Endothelial cell of umbilical vein (primary cell): Measurements from ENCODE around the gene HECTD1. TPM values are rescaled to one million over a fixed set of nuclear protein-coding genes. Genes with fewer than 3 reads are reported as not detected.

Source experiments
- BruUV-seq: library from RNA; stranded (reverse); fragments of 400-500 nt; replicated peaks from 2 replicates; lab custom pipeline; 2021; lab: Mats Ljungman, UMichigan
- CTCF ChIA-PET: fragments of 300-600, 350-600 bp; sonication (Branson Sonifier 250); formaldehyde crosslinking; loops from one replicate; lab custom pipeline; 2021; ENCODE audit warnings: antibody characterized with exemption, inconsistent platforms; lab: Charles Lee
- POLR2A ChIA-PET: fragments of 300-600, 350-600 bp; sonication (Branson Sonifier 250); formaldehyde crosslinking; loops from one replicate; lab custom pipeline; 2021; ENCODE audit warnings: antibody characterized with exemption, inconsistent platforms; lab: Charles Lee
- DNase-seq: peaks from one replicate; pipeline ENCODE4 v3.0.0-alpha.2; 2011; ENCODE audit warnings: low read depth, low spot score
- FAIRE-seq: peaks from 2 replicates; lab custom pipeline; 2011; peaks lifted over from hg19 to GRCh38; lab: Jason Lieb, UNC
- H2AFZ ChIP-seq: 2 replicates; pipeline ENCODE4 v1.6.0; 2012; ENCODE audit warnings: low read depth, low read length, control low read depth, inconsistent platforms
- H3K27ac ChIP-seq: 2 replicates; pipeline ENCODE4 v1.5.1; 2011; ENCODE audit warnings: low read depth, mild to moderate bottlenecking, control low read depth, low read length, moderate library complexity; ENCODE audit not compliant: insufficient read depth
- H3K27me3 ChIP-seq, 2 experiments: 2 replicates each; pipeline versions ENCODE4 v1.6.0 to v1.6.1; 2011; ENCODE audit warnings: low read length in 2 of 2, mixed read lengths in 1 of 2; ENCODE audit not compliant: control insufficient read depth in 2 of 2, insufficient read depth in 2 of 2
- H3K36me3 ChIP-seq, 2 experiments: 2 replicates in 1 of 2; 3 replicates in 1 of 2; pipeline ENCODE4 v1.5.1; 2011; ENCODE audit warnings: low read length in 2 of 2, mild to moderate bottlenecking in 1 of 2, moderate library complexity in 1 of 2; ENCODE audit not compliant: control insufficient read depth in 2 of 2, insufficient read depth in 2 of 2; ENCODE audit errors: extremely low read depth in 1 of 2
- H3K4me1 ChIP-seq: 3 replicates; pipeline ENCODE4 v1.5.1; 2011; ENCODE audit warnings: mild to moderate bottlenecking, low read length; ENCODE audit not compliant: control insufficient read depth, insufficient read depth; ENCODE audit errors: extremely low read depth
- H3K4me2 ChIP-seq: 2 replicates; pipeline ENCODE4 v1.6.1; 2011; ENCODE audit warnings: low read length, control low read depth, mixed read lengths; ENCODE audit not compliant: insufficient read depth
- H3K4me3 ChIP-seq, 3 experiments: fragments of 200-600 bp in 1 of 3; sonication (generic), shearing (Covaris generic) in 1 of 3; replicated peaks in 1 of 3; 2 replicates each; pipeline ENCODE4 v1.5.1; 2011 to 2016; ENCODE audit warnings: control low read depth in 3 of 3, low read length in 3 of 3, mild to moderate bottlenecking in 2 of 3, inconsistent platforms in 1 of 3, low read depth in 1 of 3, moderate library complexity in 1 of 3; ENCODE audit not compliant: insufficient read depth in 1 of 3
- H3K79me2 ChIP-seq: 2 replicates; pipeline ENCODE4 v1.6.0; 2012; ENCODE audit warnings: low read length, inconsistent platforms; ENCODE audit not compliant: control insufficient read depth, insufficient read depth
- H3K9ac ChIP-seq: replicated peaks from 2 replicates; pipeline ENCODE3; 2011; ENCODE audit warnings: low read length, control low read depth; ENCODE audit not compliant: insufficient read depth; ENCODE audit errors: extremely low read depth
- H3K9me1 ChIP-seq: replicated peaks from 3 replicates; pipeline ENCODE4 v1.6.0; 2011; ENCODE audit warnings: mild to moderate bottlenecking, low read length; ENCODE audit not compliant: control insufficient read depth, insufficient read depth; ENCODE audit errors: extremely low read depth
- H3K9me3 ChIP-seq: replicated peaks from 2 replicates; pipeline ENCODE4 v1.5.1; 2012; ENCODE audit warnings: low read length, inconsistent platforms; ENCODE audit not compliant: control insufficient read depth, insufficient read depth
- H4K20me1 ChIP-seq: replicated peaks from 2 replicates; pipeline ENCODE3; 2011; ENCODE audit warnings: mild to moderate bottlenecking, low read length; ENCODE audit not compliant: control insufficient read depth, insufficient read depth; ENCODE audit errors: extremely low read depth
- EZH2 ChIP-seq: IDR thresholded peaks from 2 replicates; pipeline ENCODE4 v1.6.1; 2012; ENCODE audit warnings: borderline replicate concordance, low read depth, mild to moderate bottlenecking, moderate library complexity, low read length, inconsistent platforms; ENCODE audit not compliant: severe bottlenecking
- FOS ChIP-seq: IDR thresholded peaks from 2 replicates; pipeline ENCODE4 v1.6.1; 2011; ENCODE audit warnings: mild to moderate bottlenecking, low read length, moderate library complexity, borderline replicate concordance; ENCODE audit not compliant: insufficient read depth
- GATA2 ChIP-seq: IDR thresholded peaks from 2 replicates; pipeline ENCODE4 v1.7.0; 2011; ENCODE audit warnings: low read depth, mild to moderate bottlenecking, moderate library complexity, mixed read lengths, low read length; ENCODE audit not compliant: insufficient read length, insufficient read depth
- JUN ChIP-seq: IDR thresholded peaks from 2 replicates; pipeline ENCODE4 v1.6.1; 2011; ENCODE audit warnings: borderline replicate concordance, low read depth; ENCODE audit not compliant: insufficient read length, insufficient read depth
- MYC ChIP-seq: IDR thresholded peaks from one replicate; pipeline ENCODE4 v1.6.1; 2011; ENCODE audit warnings: mild to moderate bottlenecking, low read depth, low read length
- POLR2A ChIP-seq: IDR thresholded peaks from 2 replicates; pipeline ENCODE4 v1.6.1; 2012; ENCODE audit warnings: low read depth, mild to moderate bottlenecking, control low read depth, low read length
- POLR2AphosphoS5 ChIP-seq: IDR thresholded peaks from 2 replicates; pipeline ENCODE4 v1.6.1; 2012; ENCODE audit warnings: low read depth, mild to moderate bottlenecking, control low read depth, low read length, moderate library complexity; ENCODE audit not compliant: insufficient read depth
- dilution Hi-C: fragments of 300-500 bp; cut with MboI; formaldehyde crosslinking; loops from one replicate; pipeline ENCODE4 v1.15.0; 2019; ENCODE audit warnings: low sequenced_read_pairs; ENCODE audit not compliant: extremely low pct_ligation_motif_present
- intact Hi-C: fragments of 100-400 bp; cut with micrococcal nuclease; formaldehyde crosslinking; loops from one replicate; pipeline ENCODE4 v1.10.0; 2022
- polyA plus RNA-seq, 4 experiments: library from polyadenylated mRNA; depleted of rRNA in 3 of 4; stranded (reverse) in 3 of 4; unstranded in 1 of 4; fragments of >200 nt; gene quantifications; 2 replicates each; pipeline versions ENCODE4 v1.2.1 to v1.2.3, GENCODE V29; 2011 to 2012; ENCODE audit warnings: missing spikeins in 1 of 4
- total RNA-seq: library from RNA; stranded (reverse); gene quantifications from 2 replicates; pipeline ENCODE4 v1.2.3, GENCODE V29; 2021
- TF ChIP-seq, protein P1 (sequence below): IDR thresholded peaks from 2 replicates; pipeline ENCODE4 v1.6.1; 2011; ENCODE audit not compliant: insufficient read depth, insufficient read length
- TF ChIP-seq, protein P2 (sequence below), 2 donors: IDR thresholded peaks; 1 replicate in 1 of 2; 2 replicates in 1 of 2; pipeline ENCODE4 v1.5.1; 2011; ENCODE audit warnings: low read length in 2 of 2, mild to moderate bottlenecking in 2 of 2, moderate library complexity in 2 of 2, control low read depth in 1 of 2, inconsistent platforms in 1 of 2, low read depth in 1 of 2; ENCODE audit not compliant: insufficient read depth in 1 of 2; ENCODE audit errors: extremely low read depth in 1 of 2

HECTD1 gene
- total and polyA plus RNA-seq, 2 donors (not counting 3 experiments of a cell fraction or from before 2014, with no cell fraction given), result 67.9 to 181 TPM

DNA sequence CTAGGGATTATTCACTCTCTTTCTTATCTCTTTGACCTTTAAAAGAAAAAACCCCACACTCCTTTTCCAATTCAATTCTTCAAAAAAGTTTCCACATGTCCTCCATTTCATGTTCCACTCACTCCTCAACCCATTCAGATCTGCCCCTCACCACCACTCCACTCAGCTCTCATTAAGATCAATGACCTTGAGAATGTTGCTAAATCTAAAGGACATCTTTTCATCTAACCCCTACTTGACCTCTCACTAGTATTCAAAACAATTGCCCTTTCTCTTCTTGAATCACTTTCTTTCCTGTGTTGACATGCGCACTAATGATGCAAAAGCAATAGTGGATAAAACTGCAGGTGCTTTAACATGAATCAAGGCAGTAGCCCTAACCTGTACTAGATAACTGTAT is 9.9 kb downstream of the HECTD1 start:
- BruUV-seq, result no TSS peak
- POLR2A ChIA-PET, result no interaction called here
- H3K27me3 ChIP-seq, result no peaks in the 10 kb centered on the region

More for the DNA sequence above, 9.9 kb downstream of the HECTD1 start:
- peaks cover 0 to 9% of the 10 kb centered on the region in 2 experiments for H3K36me3 ChIP-seq
- no peaks in the 10 kb centered on the region for H3K9me3 ChIP-seq
- H2AFZ ChIP-seq, result no peak overlapping the region
- FAIRE-seq, result no peak
- H4K20me1 ChIP-seq, result peaks cover 15% of the 10 kb centered on the region
- intact Hi-C loops (no loop called here), dilution Hi-C loops (no loop called here)
- H3K9me1 ChIP-seq, result no peaks in the 10 kb centered on the region
- no peak for DNase-seq
- H3K9ac ChIP-seq, result no peak overlapping the region
- CTCF ChIA-PET, result interaction anchor here (1.2 kb wide), 1 partner anchor 20 kb away, joined by 3 read pairs; no protein-coding TSS in a partner anchor
- TF ChIP-seq GATA2 (no peak), EZH2 (no peak), POLR2AphosphoS5 (no peak), FOS (no peak), POLR2A (no peak), MYC (no peak), JUN (no peak)
- TF ChIP-seq, protein P1, sequence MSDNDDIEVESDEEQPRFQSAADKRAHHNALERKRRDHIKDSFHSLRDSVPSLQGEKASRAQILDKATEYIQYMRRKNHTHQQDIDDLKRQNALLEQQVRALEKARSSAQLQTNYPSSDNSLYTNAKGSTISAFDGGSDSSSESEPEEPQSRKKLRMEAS, result no peak
- TF ChIP-seq, protein P2, sequence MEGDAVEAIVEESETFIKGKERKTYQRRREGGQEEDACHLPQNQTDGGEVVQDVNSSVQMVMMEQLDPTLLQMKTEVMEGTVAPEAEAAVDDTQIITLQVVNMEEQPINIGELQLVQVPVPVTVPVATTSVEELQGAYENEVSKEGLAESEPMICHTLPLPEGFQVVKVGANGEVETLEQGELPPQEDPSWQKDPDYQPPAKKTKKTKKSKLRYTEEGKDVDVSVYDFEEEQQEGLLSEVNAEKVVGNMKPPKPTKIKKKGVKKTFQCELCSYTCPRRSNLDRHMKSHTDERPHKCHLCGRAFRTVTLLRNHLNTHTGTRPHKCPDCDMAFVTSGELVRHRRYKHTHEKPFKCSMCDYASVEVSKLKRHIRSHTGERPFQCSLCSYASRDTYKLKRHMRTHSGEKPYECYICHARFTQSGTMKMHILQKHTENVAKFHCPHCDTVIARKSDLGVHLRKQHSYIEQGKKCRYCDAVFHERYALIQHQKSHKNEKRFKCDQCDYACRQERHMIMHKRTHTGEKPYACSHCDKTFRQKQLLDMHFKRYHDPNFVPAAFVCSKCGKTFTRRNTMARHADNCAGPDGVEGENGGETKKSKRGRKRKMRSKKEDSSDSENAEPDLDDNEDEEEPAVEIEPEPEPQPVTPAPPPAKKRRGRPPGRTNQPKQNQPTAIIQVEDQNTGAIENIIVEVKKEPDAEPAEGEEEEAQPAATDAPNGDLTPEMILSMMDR (IDR thresholded peaks at IDR 0.05; ENCODE audit: extremely low read depth in 1 of 2, insufficient read depth in 1 of 2, low read depth in 1 of 2, low read length in 2 of 2), result no peak
- no peak overlapping the region for H3K4me3 ChIP-seq
- peaks cover 30% of the 10 kb centered on the region for H3K4me1 ChIP-seq
- no peak overlapping the region for H3K4me2 ChIP-seq
- H3K27ac ChIP-seq, result no peak overlapping the region
- H3K79me2 ChIP-seq, result peaks cover 89% of the 10 kb centered on the region
